ENCODE data around the gene PEF1.

PEF1 gene

GRCh38 chr1:31652891-31653499 is 8.3 kb upstream of the PEF1 start:
- no peak for DNase-seq

GRCh38 chr1:31651766-31652165 is 7.1 kb upstream of the PEF1 start:
- DNase-seq = peak; percentile 21

GRCh38 chr1:31651089-31651420 is 6.4 kb upstream of the PEF1 start:
- DNase-seq = peak; percentile 16

- DNase-seq = peak; percentile 55
Measured at GRCh38 chr1:31650161-31651088, 5.7 kb upstream of the PEF1 start.

GRCh38 chr1:31648641-31649357 is 4.1 kb upstream of the PEF1 start:
- DNase-seq = peak; percentile 53

GRCh38 chr1:31648190-31648589 is 3.5 kb upstream of the PEF1 start:
- DNase-seq = peak; percentile 16

- DNase-seq = peak; percentile 42
Measured at GRCh38 chr1:31647106-31647505, 2.4 kb upstream of the PEF1 start.

GRCh38 chr1:31646259-31646960 is 1.7 kb upstream of the PEF1 start:
- no peak for DNase-seq

- no peak for DNase-seq
Measured at GRCh38 chr1:31645274-31645568, 545 bp upstream of the PEF1 start.

GRCh38 chr1:31643976-31644559 is 608 bp downstream of the PEF1 start:
- DNase-seq = no peak

- no peak for DNase-seq
Measured at GRCh38 chr1:31642897-31643296, 1.8 kb downstream of the PEF1 start.

GRCh38 chr1:31642366-31642765 is 2.3 kb downstream of the PEF1 start:
- DNase-seq = no peak

- no peak for DNase-seq
Measured at GRCh38 chr1:31640964-31641363, 3.7 kb downstream of the PEF1 start.

GRCh38 chr1:31640179-31640578 is 4.5 kb downstream of the PEF1 start:
- DNase-seq = no peak

- DNase-seq = no peak
Measured at GRCh38 chr1:31639543-31639942, 5.1 kb downstream of the PEF1 start.

- no peak for DNase-seq
Measured at GRCh38 chr1:31637915-31638673, 6.6 kb downstream of the PEF1 start.

- no peak for DNase-seq
Measured at GRCh38 chr1:31633117-31633516, 11.6 kb downstream of the PEF1 start.

- no peak for DNase-seq
Measured at GRCh38 chr1:31632649-31633048, 12.0 kb downstream of the PEF1 start.

GRCh38 chr1:31628931-31629556 is 15.6 kb downstream of the PEF1 start:
- no peak for DNase-seq

- DNase-seq = peak; percentile 51
Measured at GRCh38 chr1:31627930-31628559, 16.6 kb downstream of the PEF1 start.

GRCh38 chr1:31627301-31627929 is 17.3 kb downstream of the PEF1 start:
- peak; percentile 19 for DNase-seq
